ENCODE data around the gene LIFR. TPM values are rescaled to one million over a fixed set of nuclear protein-coding genes. Genes with fewer than 3 reads are reported as not detected.

LIFR gene
- total and polyA plus RNA-seq, 2 donors (not counting 3 experiments of a cell fraction or from before 2014, with no cell fraction given), result 4.1 to 36.4 TPM

GRCh38 chr5:38431242-38431853 lies 125.1 kb downstream of the LIFR start:
- Histone ChIP-seq H3K27me3 (ENCODE audit: control insufficient read depth in 2 of 2, insufficient read depth in 2 of 2, low read length in 2 of 2) (no peaks in the 10 kb centered on the region), H3K4me2 (ENCODE audit: insufficient read depth, low read length) (no peak overlapping the region), H3K4me1 (ENCODE audit: control insufficient read depth, extremely low read depth, insufficient read depth, low read length) (peaks cover 19% of the 10 kb centered on the region), H3K9me3 (replicated peaks; ENCODE audit: control insufficient read depth, insufficient read depth, low read length) (no peaks in the 10 kb centered on the region), H3K36me3 (ENCODE audit: control insufficient read depth in 2 of 2, extremely low read depth in 1 of 2, insufficient read depth in 2 of 2, low read length in 2 of 2) (no peaks in the 10 kb centered on the region), H3K9me1 (replicated peaks; ENCODE audit: control insufficient read depth, extremely low read depth, insufficient read depth, low read length) (no peaks in the 10 kb centered on the region), H3K79me2 (ENCODE audit: control insufficient read depth, insufficient read depth, low read length) (no peaks in the 10 kb centered on the region), H2AFZ (ENCODE audit: low read depth, low read length) (no peak overlapping the region), H4K20me1 (replicated peaks; ENCODE audit: control insufficient read depth, extremely low read depth, insufficient read depth, low read length) (no peaks in the 10 kb centered on the region), H3K27ac (ENCODE audit: insufficient read depth, low read depth, low read length) (no peak overlapping the region), H3K4me3 (replicated peaks in 1 of 3; ENCODE audit: insufficient read depth in 1 of 3, low read depth in 1 of 3, low read length in 3 of 3) (no peak overlapping the region), H3K9ac (replicated peaks; ENCODE audit: extremely low read depth, insufficient read depth, low read length) (no peak overlapping the region)
- BruUV-seq (replicated peaks), result no TSS peak
- no peak for FAIRE-seq
- intact Hi-C loops (cut with micrococcal nuclease), result no loop called here
- CTCF ChIA-PET, result interaction anchor here (1.8 to 3.9 kb wide), 3 partner anchors 10 to 378 kb away, joined by 4 to 36 read pairs (median 24); no protein-coding TSS in a partner anchor
- dilution Hi-C loops (cut with MboI; ENCODE audit: extremely low pct_ligation_motif_present, low sequenced_read_pairs), result loop anchor here (25.0 kb wide), 1 partner anchor 381 kb away; no protein-coding TSS in a partner anchor
- POLR2A ChIA-PET, result no interaction called here
- DNase-seq (ENCODE audit: low read depth, low spot score), result no peak
- no peak for TF ChIP-seq FOS (IDR thresholded peaks at IDR 0.05; ENCODE audit: borderline replicate concordance, insufficient read depth, low read length)
- TF ChIP-seq POLR2A (IDR thresholded peaks at IDR 0.05; ENCODE audit: low read depth, low read length), result no peak
- TF ChIP-seq EZH2 (IDR thresholded peaks at IDR 0.05; ENCODE audit: borderline replicate concordance, low read depth, low read length, severe bottlenecking), result no peak
- TF ChIP-seq CTCF (IDR thresholded peaks at IDR 0.05; ENCODE audit: extremely low read depth in 1 of 2, insufficient read depth in 1 of 2, low read depth in 1 of 2, low read length in 2 of 2), result no peak
- TF ChIP-seq MYC (IDR thresholded peaks at IDR 0.05; ENCODE audit: low read depth, low read length), result no peak
- TF ChIP-seq JUN (IDR thresholded peaks at IDR 0.05; ENCODE audit: borderline replicate concordance, insufficient read depth, insufficient read length, low read depth), result no peak
- TF ChIP-seq GATA2 (IDR thresholded peaks at IDR 0.05; ENCODE audit: insufficient read depth, insufficient read length, low read depth, low read length), result no peak
- no peak for TF ChIP-seq MAX (IDR thresholded peaks at IDR 0.05; ENCODE audit: insufficient read depth, insufficient read length)
- TF ChIP-seq POLR2AphosphoS5 (IDR thresholded peaks at IDR 0.05; ENCODE audit: insufficient read depth, low read depth, low read length), result no peak
